ENCODE measurements around the gene UCP2.

- TF ChIP-seq CTCF (IDR thresholded peaks at IDR 0.05) = no peak
- no peak for TF ChIP-seq POLR2A (IDR thresholded peaks at IDR 0.05)
- TF ChIP-seq EP300 (IDR thresholded peaks at IDR 0.05) = no peak
Observed at GRCh38 chr11:73969991-73970800, 12.4 kb downstream of the UCP2 start.
